ENCODE data around the gene CUX1. TPM values are rescaled to one million over a fixed set of nuclear protein-coding genes. Genes with fewer than 3 reads are reported as not detected.
"Not testable (repeated sequence)": the region's sequence is repeated elsewhere in the genome, so short reads cannot be mapped to it uniquely, and the experiment has no call there.

Gene CUX1
- polyA plus RNA-seq, 12 donors, result 38.3 to 53.1 (median 44.7) TPM

DNA sequence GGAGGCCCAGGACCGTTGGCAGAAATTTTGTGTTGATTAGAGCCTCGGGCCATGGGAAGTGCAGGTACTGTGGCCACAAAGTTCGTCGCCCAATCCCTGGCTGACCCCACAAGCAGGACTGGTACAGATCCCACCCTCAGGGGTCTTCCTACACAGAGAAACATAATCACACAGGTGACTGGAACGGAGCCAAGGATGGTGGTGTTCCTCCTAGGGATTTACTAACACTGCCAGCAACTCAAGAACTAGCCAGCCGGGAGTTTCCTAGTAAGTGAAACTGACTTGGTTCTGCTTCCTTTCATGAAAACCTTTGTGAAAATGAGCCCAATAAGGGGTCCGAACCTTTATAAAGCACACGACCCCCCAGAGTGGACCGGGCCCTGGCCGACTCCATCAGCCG is 5.7 kb downstream of the CUX1 start:
- DNase-seq, result no peak

DNA sequence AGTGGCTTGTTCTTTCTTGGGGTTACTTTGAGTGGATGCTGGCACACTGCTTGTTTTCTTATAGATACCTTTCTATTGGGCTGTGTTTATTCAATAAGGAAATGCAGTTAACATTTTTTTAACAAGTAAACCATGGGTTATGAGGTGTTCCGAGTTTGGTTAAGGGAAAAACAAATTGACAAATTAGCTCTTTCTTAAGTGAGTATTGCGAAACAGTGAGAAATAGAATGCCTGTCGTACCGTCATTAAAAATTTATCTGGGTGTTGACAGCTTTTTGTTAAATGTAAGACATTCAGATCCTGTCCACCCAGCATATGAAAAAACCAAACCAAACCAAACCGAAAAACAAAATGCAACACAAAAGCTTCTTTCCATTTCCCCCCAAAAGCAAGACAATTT is 6.2 kb downstream of the CUX1 start:
- no peak for DNase-seq

DNA sequence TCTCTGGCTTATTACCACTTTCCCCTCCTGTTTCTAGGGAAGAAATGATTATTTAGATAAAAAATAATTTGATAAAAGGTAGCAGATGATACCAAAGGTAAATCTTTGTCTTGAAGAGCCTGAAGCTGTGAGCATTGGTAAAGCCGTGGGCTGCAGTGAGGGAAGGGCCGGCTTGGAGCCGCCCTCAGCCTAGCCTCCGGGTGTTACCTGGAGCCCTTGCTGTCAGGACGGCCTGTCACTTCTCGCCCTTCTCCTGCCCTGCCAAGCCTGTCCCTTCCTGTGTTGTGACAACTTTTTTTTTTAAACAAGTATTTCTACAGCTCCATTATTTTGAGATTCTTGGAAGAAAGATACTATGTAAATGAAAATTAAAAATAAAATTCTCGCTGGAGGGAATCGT is 7.0 kb downstream of the CUX1 start:
- DNase-seq, result no peak

- no peak for DNase-seq
These were observed 8.8 kb downstream of the CUX1 start for GRCh38 chr7:101826081-101826835.

- DNase-seq, result no peak
These were observed 11.0 kb downstream of the CUX1 start for GRCh38 chr7:101828301-101829020.

- DNase-seq, result no peak
These were observed 11.9 kb downstream of the CUX1 start for GRCh38 chr7:101829374-101829773.

- DNase-seq, result no peak
These were observed 12.4 kb downstream of the CUX1 start for GRCh38 chr7:101829821-101830220.

DNA sequence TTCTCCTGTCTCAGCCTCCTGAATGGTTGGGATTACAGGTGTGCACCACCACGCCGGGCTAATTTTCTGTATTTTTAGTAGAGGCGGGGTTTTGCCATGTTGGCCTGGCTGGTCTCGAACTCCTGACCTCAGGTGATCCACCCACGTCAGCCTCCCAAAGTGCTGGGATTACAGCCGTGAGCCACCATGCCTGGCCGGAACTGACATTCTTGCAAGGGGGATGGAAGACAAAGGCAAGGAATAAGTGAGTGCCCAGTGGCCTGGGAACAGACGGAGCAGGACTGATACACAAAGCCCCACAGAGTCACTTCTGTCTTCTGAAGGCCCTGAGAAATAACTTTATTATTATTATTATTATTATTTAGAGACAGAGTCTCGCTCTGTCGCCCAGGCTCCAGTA is 14.0 kb downstream of the CUX1 start:
- DNase-seq, result not testable (repeated sequence)

- DNase-seq, result no peak
These were observed 14.8 kb downstream of the CUX1 start for GRCh38 chr7:101832205-101832631.

DNA sequence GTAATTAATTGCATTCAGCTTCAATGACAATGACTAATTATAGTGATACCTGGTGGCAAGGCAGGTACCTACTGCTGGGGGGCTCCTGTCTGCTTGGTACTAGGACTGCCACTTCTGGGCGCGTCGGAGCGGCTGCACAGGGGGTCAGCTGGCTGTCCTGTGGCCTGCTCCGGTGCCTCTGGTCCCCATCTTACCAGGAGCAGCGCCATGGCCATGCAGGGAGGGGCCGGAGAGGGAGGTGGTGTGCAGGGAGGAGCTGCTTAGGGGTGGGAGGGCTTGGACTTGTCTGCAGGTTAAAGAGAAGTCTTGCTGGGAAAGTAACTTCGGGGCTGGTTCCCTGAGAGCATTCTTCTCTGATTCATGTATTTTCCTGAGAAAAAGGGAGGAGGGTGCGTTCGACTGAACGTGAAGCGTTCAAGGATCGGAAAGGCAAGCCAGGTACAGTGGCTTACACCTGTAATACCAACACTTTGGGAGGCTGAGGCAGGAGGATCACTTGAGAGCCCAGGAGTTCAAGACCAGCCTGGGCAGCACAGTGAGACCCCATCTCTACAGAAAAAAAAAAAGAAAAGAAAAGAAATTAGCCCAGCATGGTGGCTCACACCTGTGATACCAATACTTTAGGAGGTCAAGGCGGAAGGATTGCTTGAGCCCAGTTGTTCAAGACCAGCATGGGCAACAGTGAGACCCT is 15.4 kb downstream of the CUX1 start:
- DNase-seq, result no peak

GRCh38 chr7:101833799-101834198 is 16.4 kb downstream of the CUX1 start:
- DNase-seq, result no peak

- no peak for DNase-seq
These were observed 17.7 kb downstream of the CUX1 start for GRCh38 chr7:101835136-101835535.

DNA sequence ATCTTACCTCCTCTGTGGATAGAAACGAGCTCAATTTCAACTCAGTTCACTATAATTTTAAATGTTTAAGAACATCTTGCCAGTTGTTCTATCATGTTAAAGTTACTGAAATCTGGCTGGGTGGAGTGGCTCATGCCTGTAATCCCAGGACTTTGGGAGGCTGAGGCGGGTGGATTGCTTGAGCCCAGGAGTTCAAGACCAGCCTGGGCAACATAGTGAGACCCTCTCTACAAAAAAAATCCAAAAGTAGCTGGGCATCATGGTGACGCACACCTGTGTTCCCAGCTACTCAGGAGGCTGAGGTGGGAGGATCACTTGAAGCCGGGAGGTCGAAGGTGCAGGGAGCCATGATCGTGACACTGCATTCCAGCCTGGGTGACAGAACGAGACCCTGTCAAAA is 20.0 kb downstream of the CUX1 start:
- DNase-seq, result not testable (repeated sequence)

GRCh38 chr7:101838837-101839483 is 21.5 kb downstream of the CUX1 start:
- DNase-seq, result no peak

DNA sequence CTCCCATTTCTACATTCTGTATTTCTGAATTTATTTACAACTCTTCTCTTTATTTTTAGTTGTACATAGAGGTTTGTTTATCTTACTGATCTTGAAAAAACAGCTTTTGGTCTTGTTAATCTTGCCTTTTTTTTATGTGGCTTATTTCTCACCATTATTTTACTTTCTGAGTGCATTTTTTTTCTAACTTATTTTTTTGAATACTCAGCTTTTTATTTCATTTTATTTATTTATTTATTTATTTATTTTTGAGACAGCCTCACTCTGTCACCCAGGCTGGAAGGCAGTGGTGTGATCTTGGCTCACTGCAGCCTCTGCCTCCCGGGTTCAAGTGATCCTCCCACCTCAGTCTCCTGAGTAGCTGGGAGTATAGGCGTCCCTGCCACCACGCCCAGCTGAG is 23.9 kb downstream of the CUX1 start:
- no peak for DNase-seq

DNA sequence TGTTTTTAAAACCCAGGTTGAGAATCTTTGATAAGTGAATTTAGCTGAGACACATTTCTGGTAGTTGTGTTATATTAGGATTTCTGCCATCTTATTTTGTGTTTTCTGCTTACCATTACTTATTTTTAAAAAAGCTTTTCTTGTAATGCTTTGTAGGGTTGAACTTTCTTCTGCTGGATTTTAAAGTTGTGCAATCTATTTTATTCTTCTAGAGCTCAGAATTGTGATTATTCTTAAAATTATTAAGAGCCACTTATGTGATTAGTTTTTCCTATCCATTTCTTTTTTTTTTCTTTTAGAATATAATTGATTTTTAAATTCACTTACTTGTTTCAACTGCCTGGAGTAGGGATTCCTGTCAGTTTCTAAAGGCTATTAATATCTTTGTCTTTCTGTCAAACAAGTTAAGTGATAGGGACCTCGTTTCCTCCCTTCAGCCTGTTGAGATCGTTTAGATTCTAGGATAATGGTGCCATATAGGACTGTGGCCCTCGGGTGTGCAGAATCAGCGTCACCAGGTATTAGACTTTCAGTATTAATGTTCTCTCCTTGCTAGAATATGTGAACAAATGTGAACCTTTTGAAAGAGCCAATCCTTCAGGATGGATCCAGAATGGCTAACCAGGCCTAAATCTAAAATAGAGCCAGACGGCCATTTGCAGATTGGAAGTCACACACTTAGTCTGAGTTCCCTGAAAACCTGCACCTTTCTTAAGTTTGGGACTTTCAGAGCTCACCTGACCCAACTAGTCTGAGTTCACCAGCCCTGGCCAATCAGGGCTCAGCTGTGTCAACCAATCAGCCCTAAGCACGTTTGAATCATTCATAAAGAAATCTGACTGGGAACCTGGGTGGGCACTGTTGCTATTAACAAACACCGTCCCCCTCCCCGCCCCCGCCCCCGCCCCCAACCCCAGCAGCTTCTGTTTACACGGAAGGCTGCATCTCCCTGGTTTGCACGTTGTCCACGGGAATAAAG is 26.2 kb downstream of the CUX1 start:
- DNase-seq, result no peak

DNA sequence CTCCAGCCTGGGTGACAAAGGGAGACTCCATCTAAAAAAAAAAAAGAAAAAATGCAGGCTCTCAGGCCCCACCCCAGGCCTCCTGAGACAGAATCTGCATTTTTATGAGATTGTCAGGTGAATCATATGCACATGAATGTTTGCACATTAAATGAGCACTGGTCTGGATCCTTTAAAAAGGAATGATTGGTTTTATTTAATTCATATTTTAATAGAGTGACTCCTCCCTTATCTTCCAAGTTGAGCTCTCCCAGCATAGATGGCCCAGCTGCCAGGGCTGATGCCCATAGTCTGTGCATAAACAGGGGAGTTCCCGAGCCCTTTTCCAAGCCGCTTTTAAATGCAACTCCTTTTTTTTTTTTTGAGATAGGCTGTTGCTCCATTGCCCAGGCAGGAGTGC is 28.5 kb downstream of the CUX1 start:
- DNase-seq, result no peak

DNA sequence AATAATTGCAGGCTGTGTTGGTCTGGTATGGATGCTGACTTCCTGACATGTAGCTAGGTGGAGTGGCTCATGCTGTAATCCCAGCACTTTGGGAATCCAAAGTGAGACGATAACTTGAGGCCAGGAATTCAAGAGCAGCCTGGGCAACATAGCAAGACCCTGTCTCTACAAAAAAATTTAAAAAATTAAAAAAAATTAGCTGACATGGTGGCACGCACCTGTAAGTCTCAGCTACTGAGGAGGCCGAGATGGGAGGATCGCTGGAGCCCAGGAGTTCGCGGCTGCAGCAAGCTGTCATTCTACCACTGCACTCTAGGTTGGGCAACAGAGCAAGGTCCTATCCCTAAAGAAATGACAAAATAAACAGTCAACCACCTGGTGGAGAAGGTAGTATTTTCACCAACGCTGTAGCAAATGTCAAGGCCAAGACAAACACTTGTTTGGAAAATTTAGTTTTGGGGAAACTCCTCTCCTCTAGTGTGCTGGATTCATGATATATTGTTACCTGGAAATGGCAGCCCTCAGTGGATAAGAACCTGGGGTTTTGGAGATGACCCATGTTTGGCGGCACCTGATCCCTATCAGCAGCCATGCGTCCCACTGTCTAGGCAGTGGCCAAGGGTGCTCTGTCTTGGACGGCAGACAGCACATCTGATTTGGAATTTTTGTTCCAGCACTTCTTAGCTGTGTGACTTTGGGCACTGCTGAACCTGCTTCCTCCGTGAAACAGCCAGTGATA is 29.5 kb downstream of the CUX1 start:
- no peak for DNase-seq

DNA sequence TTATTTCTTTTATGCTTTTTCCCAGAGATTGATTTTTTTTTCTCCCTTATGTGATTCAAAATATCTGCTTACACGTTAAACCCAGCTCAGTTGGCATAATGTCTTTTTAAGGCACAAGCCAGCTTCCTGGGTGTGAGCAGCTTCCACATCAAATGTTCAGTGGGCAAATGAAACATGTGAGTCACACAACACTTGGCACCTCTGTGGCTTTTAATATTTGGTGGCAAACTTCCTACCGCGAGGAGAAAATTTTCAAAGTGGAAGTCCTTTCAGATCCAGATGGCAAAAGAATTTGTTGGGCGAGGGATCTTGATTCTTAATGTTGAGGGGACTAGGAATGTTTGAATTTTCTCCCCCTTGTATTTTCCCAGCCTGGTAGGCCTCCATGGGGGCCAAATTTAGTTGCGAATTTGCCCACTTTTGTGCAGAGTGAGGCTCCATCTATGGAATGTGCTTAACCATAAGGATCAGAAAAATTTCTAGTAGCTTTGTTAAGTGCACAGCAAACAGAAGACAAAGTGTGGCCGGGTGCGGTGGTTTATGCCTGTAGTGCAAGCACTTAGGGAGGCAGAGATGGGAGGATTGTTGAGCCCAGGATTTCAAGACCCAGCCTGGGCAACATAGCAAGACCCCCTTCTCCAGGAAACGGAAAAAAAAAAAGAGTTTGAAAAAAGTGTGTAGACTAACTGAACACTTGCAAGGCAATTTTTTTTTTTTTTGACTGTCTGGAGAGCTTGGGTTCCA is 31.0 kb downstream of the CUX1 start:
- DNase-seq, result no peak

DNA sequence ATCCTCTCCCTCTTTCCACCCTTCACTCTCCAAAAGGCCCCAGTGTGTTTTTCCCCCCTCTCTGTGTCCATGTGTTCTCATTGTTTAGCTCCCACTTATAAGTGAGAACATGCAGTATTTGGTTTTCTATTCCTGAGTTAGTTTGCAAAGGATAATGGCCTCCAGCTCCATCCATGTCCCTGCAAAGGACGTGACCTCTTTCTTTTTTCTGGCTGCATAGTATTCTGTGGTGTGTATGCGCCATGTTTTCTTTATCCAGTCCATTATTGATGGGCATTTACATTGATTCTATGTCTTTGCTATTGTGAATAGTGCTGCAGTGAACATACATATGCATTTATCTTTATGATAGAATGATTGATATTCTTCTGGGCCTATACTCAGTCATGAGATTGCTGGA is 31.9 kb downstream of the CUX1 start:
- DNase-seq, result not testable (repeated sequence)

Data from muscle of arm (tissue), 12 donors.